Skeletal muscle tissue (tissue), 4 donors: Measurements from ENCODE around the gene LINGO3. TPM values are rescaled to one million over a fixed set of nuclear protein-coding genes. Genes with fewer than 3 reads are reported as not detected.

ENCODE experiments used
- H3K27ac ChIP-seq: one replicate; pipeline ENCODE4 v1.7.0; 2013; ENCODE audit warnings: mild to moderate bottlenecking, low read depth, low read length, inconsistent platforms
- H3K27me3 ChIP-seq, 3 donors: one replicate each; pipeline ENCODE4 v1.7.0; 2013; ENCODE audit warnings: low read length in 3 of 3; ENCODE audit not compliant: control insufficient read depth in 3 of 3, insufficient read depth in 3 of 3
- H3K36me3 ChIP-seq, 3 donors: one replicate each; pipeline ENCODE4 v1.7.0; 2013; ENCODE audit warnings: low read length in 3 of 3; ENCODE audit not compliant: control insufficient read depth in 3 of 3, insufficient read depth in 3 of 3
- H3K4me1 ChIP-seq, 3 donors: one replicate each; pipeline ENCODE4 v1.7.0; 2013; ENCODE audit warnings: low read length in 3 of 3, mild to moderate bottlenecking in 3 of 3; ENCODE audit not compliant: control insufficient read depth in 3 of 3, insufficient read depth in 3 of 3
- H3K4me3 ChIP-seq, 3 donors: one replicate each; pipeline ENCODE4 v1.7.0; 2013; ENCODE audit warnings: low read length in 3 of 3
- H3K9ac ChIP-seq, 3 donors: one replicate each; pipeline ENCODE4 v1.7.0; 2013; ENCODE audit warnings: low read length in 3 of 3, mild to moderate bottlenecking in 3 of 3, moderate library complexity in 2 of 3, low read depth in 1 of 3
- H3K9me3 ChIP-seq, 3 donors: one replicate each; pipeline ENCODE4 v1.7.0; 2013; ENCODE audit warnings: low read length in 3 of 3; ENCODE audit not compliant: control insufficient read depth in 3 of 3
- total RNA-seq: library from RNA; depleted of rRNA; stranded (reverse); fragments of >200 nt; gene quantifications from one replicate; pipeline ENCODE4 v1.2.3, GENCODE V29; 2014
- donor health status: Osteomylitis.

The LINGO3 gene
- total RNA-seq, 1 donor from 2014 or later = not detected

DNA sequence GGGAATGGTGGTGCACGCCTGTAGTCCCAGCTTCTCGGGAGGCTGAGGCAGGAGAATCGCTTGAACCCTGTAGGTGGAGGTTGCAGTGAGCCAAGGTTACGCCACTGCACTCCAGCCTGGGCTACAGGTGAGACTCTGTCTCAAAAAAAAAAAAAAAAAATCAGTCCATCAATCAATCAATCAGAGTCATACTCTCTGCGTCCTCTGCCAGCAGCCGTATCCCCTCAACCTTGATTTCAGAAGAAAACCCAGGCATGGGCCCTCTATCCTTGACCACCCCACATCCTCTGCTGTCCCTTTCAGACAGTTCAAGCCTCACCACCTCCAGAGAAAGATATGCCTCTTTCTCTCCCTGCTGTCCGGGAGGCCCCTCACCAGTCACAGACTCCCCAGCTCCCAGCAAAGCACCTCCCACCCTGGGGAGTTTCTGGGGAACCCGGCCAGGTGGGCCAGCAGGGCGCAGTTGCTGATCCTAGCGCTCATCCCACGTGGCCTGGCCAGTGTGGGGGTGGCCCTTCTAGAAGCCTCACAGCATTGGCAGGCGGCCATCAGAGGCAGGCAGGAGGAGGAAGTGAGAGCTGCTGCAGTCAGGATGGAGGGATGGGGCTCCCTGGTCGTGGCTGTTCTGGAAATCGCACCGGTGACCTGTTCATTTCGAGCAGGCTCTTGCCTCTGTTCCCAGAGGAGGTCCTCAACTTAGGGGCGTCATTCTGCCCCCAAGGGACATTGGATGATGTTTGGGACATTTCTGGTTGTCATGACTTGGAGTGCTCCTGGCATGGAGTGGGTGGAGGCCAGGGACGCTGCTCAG is 41.6 kb downstream of the LINGO3 start:
- H3K27ac ChIP-seq = peak overlapping the region; percentile 25
- peaks cover 9 to 22% (median 11%) of the 10 kb centered on the region in 3 donors for H3K4me1 ChIP-seq
- no peaks in the 10 kb centered on the region for H3K27me3 ChIP-seq
- peaks cover 0 to 3% (median 0%) of the 10 kb centered on the region in 3 donors for H3K36me3 ChIP-seq
- H3K9me3 ChIP-seq = no peaks in the 10 kb centered on the region
- H3K9ac ChIP-seq = peak overlapping the region in 1 of 3 donors; percentile 16
- H3K4me3 ChIP-seq = no peak overlapping the region

DNA sequence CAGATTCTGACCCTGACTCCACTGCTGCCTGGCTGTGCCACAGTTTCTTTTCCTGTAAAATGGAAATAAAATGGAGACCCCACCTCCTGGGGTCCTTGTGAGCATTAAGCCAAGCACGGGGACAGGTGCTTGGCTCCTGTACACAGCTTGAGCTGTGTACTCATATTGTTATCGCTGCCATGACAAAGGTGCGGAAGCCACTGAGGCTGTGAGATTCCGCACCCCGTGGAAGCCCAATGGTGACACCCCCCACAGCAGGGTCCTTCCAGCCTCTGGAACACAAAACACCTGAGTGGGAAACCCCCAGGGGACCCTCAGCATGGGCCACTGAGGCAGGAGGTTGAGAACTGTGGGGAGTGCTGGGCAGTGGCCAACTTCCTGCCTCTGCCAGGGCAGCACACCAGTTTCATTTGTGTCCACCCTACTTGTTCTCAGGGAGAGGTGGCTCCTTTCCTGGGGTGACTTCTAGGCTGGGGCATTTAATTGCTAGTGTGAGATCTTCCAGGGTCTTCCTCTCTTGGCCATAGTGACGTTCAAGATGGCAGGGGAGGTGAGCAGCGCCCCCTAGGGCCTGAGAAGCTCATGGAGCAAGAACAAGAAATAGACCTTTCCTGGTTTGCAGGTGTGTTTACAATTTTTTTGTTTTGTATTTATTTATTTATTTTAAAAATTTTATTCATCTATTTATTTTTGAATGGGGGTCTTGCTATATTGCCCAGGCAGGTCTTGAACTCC is 46.3 kb downstream of the LINGO3 start:
- Histone ChIP-seq H3K4me1 (peaks cover 3 to 17% (median 7%) of the 10 kb centered on the region in 3 donors), H3K9ac (no peak overlapping the region), H3K27me3 (no peaks in the 10 kb centered on the region), H3K4me3 (no peak overlapping the region), H3K36me3 (no peaks in the 10 kb centered on the region), H3K27ac (no peak overlapping the region), H3K9me3 (no peaks in the 10 kb centered on the region)

DNA sequence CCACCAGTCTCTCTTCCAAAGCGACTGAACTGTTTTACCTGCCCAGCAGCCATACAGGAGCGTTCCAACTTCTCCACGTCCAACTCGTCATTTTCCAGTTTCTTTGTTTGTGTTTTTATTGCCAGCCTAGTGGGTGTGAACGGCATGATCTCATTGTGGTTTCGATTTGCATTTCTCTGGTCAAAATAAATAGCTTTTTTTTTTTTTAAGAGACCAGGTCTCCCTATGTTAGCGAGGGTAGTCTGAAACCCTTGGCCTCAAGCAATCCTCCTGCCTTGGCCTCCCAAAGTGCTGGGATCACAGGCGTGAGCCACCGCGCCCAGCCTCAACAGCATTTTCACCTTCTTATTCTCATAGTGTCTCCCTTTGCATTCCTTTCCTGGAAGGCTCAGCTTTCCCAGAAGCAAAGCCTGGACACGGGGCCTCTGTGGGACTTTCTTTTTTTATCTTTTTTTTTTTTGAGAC is 47.6 kb downstream of the LINGO3 start:
- Histone ChIP-seq H3K27ac (no peak overlapping the region), H3K9ac (no peak overlapping the region), H3K9me3 (no peaks in the 10 kb centered on the region), H3K36me3 (no peaks in the 10 kb centered on the region), H3K4me1 (peaks cover 0 to 18% (median 5%) of the 10 kb centered on the region in 3 donors), H3K4me3 (no peak overlapping the region), H3K27me3 (no peaks in the 10 kb centered on the region)

DNA sequence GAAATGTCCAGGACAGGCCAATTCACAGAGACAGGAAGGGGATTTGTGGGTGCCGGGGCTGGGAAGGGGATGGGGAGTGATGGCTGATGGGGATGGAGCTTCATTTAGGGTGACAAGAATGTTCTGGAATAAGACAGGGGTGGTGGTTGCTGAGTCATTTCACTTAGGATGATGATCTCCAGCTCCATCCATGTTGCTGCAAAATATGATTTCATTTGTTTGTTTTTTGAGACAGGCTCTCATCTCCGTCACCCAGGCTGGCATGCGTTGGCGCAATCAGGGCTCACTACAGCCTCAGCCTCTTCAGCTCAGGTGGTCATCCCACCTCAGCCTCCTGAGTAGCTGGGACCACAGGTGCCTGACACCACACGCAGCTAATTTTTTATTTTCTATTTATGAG is 48.6 kb downstream of the LINGO3 start:
- Histone ChIP-seq H3K27me3 (no peaks in the 10 kb centered on the region), H3K4me3 (no peak overlapping the region), H3K9ac (no peak overlapping the region), H3K4me1 (peaks cover 6 to 25% (median 10%) of the 10 kb centered on the region in 3 donors), H3K36me3 (peaks cover 0 to 4% (median 0%) of the 10 kb centered on the region in 3 donors), H3K27ac (no peak overlapping the region), H3K9me3 (no peaks in the 10 kb centered on the region)

Other genes starting within 250 kb of the LINGO3 start
- gene MOB3A, start 211.8 kb downstream of the LINGO3 start, total RNA-seq = 12.0 TPM
- 2.1 TPM for gene IZUMO4, start 211.2 kb downstream of the LINGO3 start, total RNA-seq
- 33.4 TPM for gene AP3D1, start 156.6 kb downstream of the LINGO3 start, total RNA-seq
- gene DOT1L, start 144.2 kb downstream of the LINGO3 start, total RNA-seq = 5.7 TPM
- gene PLEKHJ1, start 71.8 kb downstream of the LINGO3 start, total RNA-seq = 63.2 TPM
- 37.6 TPM for gene SF3A2, start 71.3 kb downstream of the LINGO3 start, total RNA-seq
- 0.52 TPM for gene AMH, start 58.8 kb downstream of the LINGO3 start, total RNA-seq
- 79.3 TPM for gene JSRP1, start 51.7 kb downstream of the LINGO3 start, total RNA-seq
- gene PEAK3, start 26.0 kb downstream of the LINGO3 start, total RNA-seq = not detected
- gene LSM7, start 20.4 kb upstream of the LINGO3 start, total RNA-seq = 49.1 TPM
- gene SPPL2B, start 20.5 kb upstream of the LINGO3 start, total RNA-seq = 11.0 TPM
- under 0.01 TPM for gene TMPRSS9, start 52.1 kb upstream of the LINGO3 start, total RNA-seq
- gene TIMM13, start 119.4 kb upstream of the LINGO3 start, total RNA-seq = 29.7 TPM
- gene LMNB2, start 148.8 kb upstream of the LINGO3 start, total RNA-seq = 52.7 TPM
- gene GADD45B, start 168.0 kb upstream of the LINGO3 start, total RNA-seq = 5.7 TPM